HG03196 (cell line): ENCODE data around the gene RPS6KA1.
"Not testable (repeated sequence)": the region's sequence is repeated elsewhere in the genome, so short reads cannot be mapped to it uniquely, and the experiment has no call there.

Experiments
- ATAC-seq: cut with Tn5 transposase; IDR thresholded peaks from one replicate; pipeline ENCODE4 v1.9.1; 2021; ENCODE audit not compliant: unreplicated experiment

Gene RPS6KA1

GRCh38 chr1:26553942-26554682, 24.6 kb downstream of the RPS6KA1 start:
- ATAC-seq, result no peak

- ATAC-seq, result no peak
Observed at GRCh38 chr1:26554781-26555180, 25.2 kb downstream of the RPS6KA1 start.

GRCh38 chr1:26555550-26555981, 26.0 kb downstream of the RPS6KA1 start:
- ATAC-seq, result no peak

- ATAC-seq, result no peak
Observed at GRCh38 chr1:26556111-26556510, 26.6 kb downstream of the RPS6KA1 start.

- ATAC-seq, result no peak
Observed at GRCh38 chr1:26557008-26557407, 27.4 kb downstream of the RPS6KA1 start.

- ATAC-seq, result no peak
Observed at GRCh38 chr1:26558685-26559048, 29.1 kb downstream of the RPS6KA1 start.

- ATAC-seq, result no peak
Observed at GRCh38 chr1:26560403-26560780, 30.8 kb downstream of the RPS6KA1 start.

- ATAC-seq, result no peak
Observed at GRCh38 chr1:26570287-26570686, 40.7 kb downstream of the RPS6KA1 start.

- no peak for ATAC-seq
Observed at GRCh38 chr1:26571381-26571780, 41.8 kb downstream of the RPS6KA1 start.

GRCh38 chr1:26574018-26574417, 44.5 kb downstream of the RPS6KA1 start:
- no peak for ATAC-seq

- no peak for ATAC-seq
Observed at GRCh38 chr1:26574719-26575251, 45.2 kb downstream of the RPS6KA1 start.

GRCh38 chr1:26575348-26575747, 45.8 kb downstream of the RPS6KA1 start:
- no peak for ATAC-seq

GRCh38 chr1:26578167-26578566, 48.6 kb downstream of the RPS6KA1 start:
- ATAC-seq, result no peak

GRCh38 chr1:26579681-26580111, 50.1 kb downstream of the RPS6KA1 start:
- ATAC-seq, result no peak

- no peak for ATAC-seq
Observed at GRCh38 chr1:26580116-26580515, 50.6 kb downstream of the RPS6KA1 start.

GRCh38 chr1:26581287-26581651, 51.7 kb downstream of the RPS6KA1 start:
- no peak for ATAC-seq

- ATAC-seq, result no peak
Observed at GRCh38 chr1:26582053-26582835, 52.7 kb downstream of the RPS6KA1 start.

- ATAC-seq, result no peak
Observed at GRCh38 chr1:26582836-26583460, 53.4 kb downstream of the RPS6KA1 start.

- no peak for ATAC-seq
Observed at GRCh38 chr1:26583646-26584485, 54.3 kb downstream of the RPS6KA1 start.

- not testable (repeated sequence) for ATAC-seq
Observed at GRCh38 chr1:26584588-26584987, 55.0 kb downstream of the RPS6KA1 start.

- no peak for ATAC-seq
Observed at GRCh38 chr1:26585471-26585870, 55.9 kb downstream of the RPS6KA1 start.
